ENCODE results near the gene BORCS6. TPM values are rescaled to one million over a fixed set of nuclear protein-coding genes. Genes with fewer than 3 reads are reported as not detected.

The BORCS6 gene
- total RNA-seq, 1 experiment from 2014 or later, result 6.4 TPM

DNA sequence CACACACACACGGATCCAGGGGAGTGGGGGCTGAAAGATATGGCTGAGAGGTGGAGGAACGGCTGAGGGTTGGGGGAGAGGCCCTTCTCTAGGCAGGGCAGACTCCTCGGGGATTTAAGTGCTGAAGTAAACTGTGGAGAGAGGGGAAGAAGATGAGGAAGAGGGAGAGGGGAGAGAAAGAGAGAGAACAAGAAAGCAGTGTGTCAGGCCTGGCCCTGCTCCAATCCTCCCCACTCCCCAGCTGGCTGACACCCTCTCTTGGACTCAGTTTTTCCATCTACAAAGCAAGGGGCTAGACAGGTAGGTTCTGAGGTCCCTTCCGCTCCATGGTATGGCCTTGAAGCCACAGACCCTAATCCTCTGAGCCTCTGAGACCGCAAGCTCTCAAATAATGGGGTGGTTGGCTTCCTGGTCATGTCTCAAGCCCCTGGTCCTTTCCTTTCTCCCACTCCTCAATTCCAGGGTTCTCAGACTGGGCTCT is 29.2 kb downstream of the BORCS6 start:
- H3K36me3 ChIP-seq (ENCODE audit: low read depth), result no peaks in the 10 kb centered on the region
- DNase-seq, result no peak
- no peak overlapping the region for H2AFZ ChIP-seq
- intact Hi-C loops (cut with micrococcal nuclease; ENCODE audit: unreplicated experiment), result no loop called here
- H3K4me2 ChIP-seq, result no peak overlapping the region
- H3K4me1 ChIP-seq (replicated peaks; ENCODE audit: insufficient read depth), result peaks cover 8% of the 10 kb centered on the region; the same call in 1 of the 2 replicates
- H3K27me3 ChIP-seq (ENCODE audit: insufficient read depth, low read depth), result no peaks in the 10 kb centered on the region
- H3F3A ChIP-seq (ENCODE audit: insufficient read depth, low read depth), result peaks cover 16% of the 10 kb centered on the region; the same call in 1 of the 2 replicates
- no TSS peak for BruUV-seq (replicated peaks)
- H3K79me2 ChIP-seq (ENCODE audit: low read depth), result peaks cover 10% of the 10 kb centered on the region; the same call in 1 of the 2 replicates
- ChIA-PET POLR2A (ENCODE audit: unreplicated experiment) (no interaction called here), CTCF (interaction anchor here (0.6 kb wide), 3 partner anchors 26 to 66 kb away, joined by 3 to 21 read pairs (median 3); no protein-coding TSS in a partner anchor)
- H3K4me3 ChIP-seq, result no peak overlapping the region
- no peaks in the 10 kb centered on the region for H3K9me2 ChIP-seq (ENCODE audit: insufficient read depth)
- no peak overlapping the region for H3K27ac ChIP-seq
- no peaks in the 10 kb centered on the region for H3K9me3 ChIP-seq (ENCODE audit: insufficient read depth, low read depth)
- no peaks in the 10 kb centered on the region for H4K20me1 ChIP-seq (ENCODE audit: insufficient read depth)
- no peak for TF ChIP-seq EZH2 (IDR thresholded peaks at IDR 0.05; ENCODE audit: low read depth)
- TF ChIP-seq, protein P1, sequence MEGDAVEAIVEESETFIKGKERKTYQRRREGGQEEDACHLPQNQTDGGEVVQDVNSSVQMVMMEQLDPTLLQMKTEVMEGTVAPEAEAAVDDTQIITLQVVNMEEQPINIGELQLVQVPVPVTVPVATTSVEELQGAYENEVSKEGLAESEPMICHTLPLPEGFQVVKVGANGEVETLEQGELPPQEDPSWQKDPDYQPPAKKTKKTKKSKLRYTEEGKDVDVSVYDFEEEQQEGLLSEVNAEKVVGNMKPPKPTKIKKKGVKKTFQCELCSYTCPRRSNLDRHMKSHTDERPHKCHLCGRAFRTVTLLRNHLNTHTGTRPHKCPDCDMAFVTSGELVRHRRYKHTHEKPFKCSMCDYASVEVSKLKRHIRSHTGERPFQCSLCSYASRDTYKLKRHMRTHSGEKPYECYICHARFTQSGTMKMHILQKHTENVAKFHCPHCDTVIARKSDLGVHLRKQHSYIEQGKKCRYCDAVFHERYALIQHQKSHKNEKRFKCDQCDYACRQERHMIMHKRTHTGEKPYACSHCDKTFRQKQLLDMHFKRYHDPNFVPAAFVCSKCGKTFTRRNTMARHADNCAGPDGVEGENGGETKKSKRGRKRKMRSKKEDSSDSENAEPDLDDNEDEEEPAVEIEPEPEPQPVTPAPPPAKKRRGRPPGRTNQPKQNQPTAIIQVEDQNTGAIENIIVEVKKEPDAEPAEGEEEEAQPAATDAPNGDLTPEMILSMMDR (conservative IDR thresholded peaks at IDR 0.05), result no peak

DNA sequence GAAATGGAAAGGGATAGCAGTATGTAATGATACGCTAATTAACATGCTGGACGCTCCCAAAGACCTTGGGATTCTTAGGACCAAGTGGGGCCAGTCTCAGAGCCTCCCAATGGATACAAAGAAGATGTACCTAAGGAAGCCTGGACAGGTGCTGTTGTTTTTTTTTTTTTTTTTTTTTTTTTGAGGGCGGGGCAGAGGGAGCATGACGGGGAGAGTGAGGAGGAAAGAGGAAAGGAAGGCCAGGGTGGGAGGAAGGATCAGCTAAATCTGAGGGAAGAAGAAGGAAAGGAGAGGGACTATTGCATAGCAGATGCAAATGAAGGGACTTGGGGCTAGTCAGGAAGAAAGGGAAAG is 29.8 kb downstream of the BORCS6 start:
- Histone ChIP-seq H2AFZ (no peak overlapping the region), H3K79me2 (ENCODE audit: low read depth) (peaks cover 11% of the 10 kb centered on the region; the same call in 1 of the 2 replicates), H3K9me3 (ENCODE audit: insufficient read depth, low read depth) (no peaks in the 10 kb centered on the region), H3K36me3 (ENCODE audit: low read depth) (no peaks in the 10 kb centered on the region), H3K4me2 (no peak overlapping the region), H4K20me1 (ENCODE audit: insufficient read depth) (no peaks in the 10 kb centered on the region), H3F3A (ENCODE audit: insufficient read depth, low read depth) (peaks cover 18% of the 10 kb centered on the region; the same call in 1 of the 2 replicates), H3K27ac (no peak overlapping the region), H3K4me3 (no peak overlapping the region), H3K9me2 (ENCODE audit: insufficient read depth) (no peaks in the 10 kb centered on the region), H3K4me1 (replicated peaks; ENCODE audit: insufficient read depth) (peaks cover 14% of the 10 kb centered on the region), H3K27me3 (ENCODE audit: insufficient read depth, low read depth) (no peaks in the 10 kb centered on the region)
- TF ChIP-seq EZH2 (IDR thresholded peaks at IDR 0.05; ENCODE audit: low read depth), result no peak
- TF ChIP-seq, protein P1 (conservative IDR thresholded peaks at IDR 0.05), result no peak
- ChIA-PET POLR2A (ENCODE audit: unreplicated experiment) (no interaction called here), CTCF (interaction anchor here (0.6 kb wide), 1 partner anchor 66 kb away, joined by 3 read pairs; no protein-coding TSS in a partner anchor)
- DNase-seq, result no peak
- BruUV-seq (replicated peaks), result no TSS peak
- intact Hi-C loops (cut with micrococcal nuclease; ENCODE audit: unreplicated experiment), result no loop called here

DNA sequence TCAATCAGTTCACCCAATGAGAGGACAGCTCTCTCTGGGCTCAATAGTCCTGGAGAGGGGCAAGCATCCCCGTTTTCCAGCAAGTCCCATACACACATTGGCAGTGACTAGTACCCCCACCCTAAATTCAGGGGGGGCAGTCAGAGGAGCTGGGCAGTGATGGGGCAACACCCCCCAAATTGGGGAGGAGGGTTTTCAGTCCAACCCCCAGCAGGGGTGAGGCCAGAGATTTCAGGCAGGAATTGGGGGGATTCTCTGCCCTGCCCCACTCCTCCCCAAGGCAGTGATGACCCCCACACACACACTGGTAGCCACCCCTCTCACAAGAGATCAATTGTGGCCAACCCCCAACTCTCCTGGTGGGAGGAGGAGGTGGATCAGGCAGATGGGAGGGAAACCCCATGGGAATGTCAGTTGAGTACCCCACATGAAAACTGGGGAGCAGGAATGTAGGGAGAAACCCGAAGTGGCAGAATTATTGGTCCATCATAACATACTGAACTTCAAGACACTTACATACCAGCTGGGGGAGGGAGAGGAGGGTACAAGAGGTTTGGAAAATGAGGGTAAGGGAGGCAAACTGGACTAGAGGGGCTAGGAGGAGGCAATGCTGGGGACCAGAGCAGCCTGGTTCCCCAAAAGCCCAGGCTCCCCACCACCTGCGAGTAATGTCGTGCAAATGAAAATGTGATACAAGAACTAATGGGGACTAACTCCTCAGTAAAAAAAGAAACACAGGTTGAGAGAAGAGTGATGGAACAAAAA is 30.3 kb downstream of the BORCS6 start:
- TF ChIP-seq, protein P1 (conservative IDR thresholded peaks at IDR 0.05), result no peak
- no peak for TF ChIP-seq EZH2 (IDR thresholded peaks at IDR 0.05; ENCODE audit: low read depth)
- H3K27ac ChIP-seq, result no peak overlapping the region
- no peak overlapping the region for H3K4me3 ChIP-seq
- peaks cover 16% of the 10 kb centered on the region; the same call in 1 of the 2 replicates for H3K79me2 ChIP-seq (ENCODE audit: low read depth)
- H3K4me1 ChIP-seq (replicated peaks; ENCODE audit: insufficient read depth), result peaks cover 20% of the 10 kb centered on the region
- H3K9me2 ChIP-seq (ENCODE audit: insufficient read depth), result no peaks in the 10 kb centered on the region
- H3F3A ChIP-seq (ENCODE audit: insufficient read depth, low read depth), result peaks cover 21% of the 10 kb centered on the region; the same call in 1 of the 2 replicates
- no peaks in the 10 kb centered on the region for H4K20me1 ChIP-seq (ENCODE audit: insufficient read depth)
- no peak overlapping the region for H2AFZ ChIP-seq
- no peaks in the 10 kb centered on the region for H3K27me3 ChIP-seq (ENCODE audit: insufficient read depth, low read depth)
- BruUV-seq (replicated peaks), result no TSS peak
- intact Hi-C loops (cut with micrococcal nuclease; ENCODE audit: unreplicated experiment), result loop anchor here (5.0 kb wide), 2 partner anchors 87 to 317 kb away; no protein-coding TSS in a partner anchor
- no peak for DNase-seq
- H3K36me3 ChIP-seq (ENCODE audit: low read depth), result no peaks in the 10 kb centered on the region
- H3K9me3 ChIP-seq (ENCODE audit: insufficient read depth, low read depth), result no peaks in the 10 kb centered on the region
- ChIA-PET CTCF (interaction anchor here (1.5 kb wide), 1 partner anchor 40 kb away, joined by 3 read pairs; no protein-coding TSS in a partner anchor), POLR2A (ENCODE audit: unreplicated experiment) (no interaction called here)
- no peak overlapping the region for H3K4me2 ChIP-seq

Data from PC-9 (cell line).